ENCODE results near the gene RPL27.

The RPL27 gene

GRCh38 chr17:43020789-43021740 lies 22.8 kb downstream of the RPL27 start:
- no peak for DNase-seq (ENCODE audit: low spot score)

- DNase-seq (ENCODE audit: low spot score) = peak; percentile 50
Observed at GRCh38 chr17:43021741-43022512, 23.7 kb downstream of the RPL27 start, which contains the start of gene VAT1. TSS of gene VAT1 (minus strand) at chr17:43022385. CDS start at chr17:43022322, 63 bp downstream.

- DNase-seq (ENCODE audit: low spot score) = peak; percentile 82
Observed at GRCh38 chr17:43024407-43025289, 26.4 kb downstream of the RPL27 start, which contains the start of gene RND2. TSS of gene RND2 (plus strand) at chr17:43025231. CDS start at chr17:43025348, 117 bp downstream.

GRCh38 chr17:43025290-43025657 lies 27.1 kb downstream of the RPL27 start:
- DNase-seq (ENCODE audit: low spot score) = no peak

- DNase-seq (ENCODE audit: low spot score) = no peak
Observed at GRCh38 chr17:43025766-43026537, 27.7 kb downstream of the RPL27 start.

GRCh38 chr17:43026595-43026994 lies 28.4 kb downstream of the RPL27 start:
- no peak for DNase-seq (ENCODE audit: low spot score)

GRCh38 chr17:43027091-43028032 lies 29.1 kb downstream of the RPL27 start:
- no peak for DNase-seq (ENCODE audit: low spot score)

- no peak for DNase-seq (ENCODE audit: low spot score)
Observed at GRCh38 chr17:43028221-43028861, 30.1 kb downstream of the RPL27 start.

- DNase-seq (ENCODE audit: low spot score) = no peak
Observed at GRCh38 chr17:43030137-43030767, 32.0 kb downstream of the RPL27 start.

- no peak for DNase-seq (ENCODE audit: low spot score)
Observed at GRCh38 chr17:43031666-43032065, 33.4 kb downstream of the RPL27 start.

GRCh38 chr17:43033948-43034881 lies 36.0 kb downstream of the RPL27 start:
- DNase-seq (ENCODE audit: low spot score) = no peak

GRCh38 chr17:43034894-43035293 lies 36.7 kb downstream of the RPL27 start:
- no peak for DNase-seq (ENCODE audit: low spot score)

- DNase-seq (ENCODE audit: low spot score) = no peak
Observed at GRCh38 chr17:43039646-43040045, 41.4 kb downstream of the RPL27 start.

GRCh38 chr17:43040655-43041054 lies 42.4 kb downstream of the RPL27 start:
- DNase-seq (ENCODE audit: low spot score) = no peak

- no peak for DNase-seq (ENCODE audit: low spot score)
Observed at GRCh38 chr17:43042025-43042628, 43.9 kb downstream of the RPL27 start.

- DNase-seq (ENCODE audit: low spot score) = no peak
Observed at GRCh38 chr17:43043307-43043706, 45.1 kb downstream of the RPL27 start.

GRCh38 chr17:43044024-43044423 lies 45.8 kb downstream of the RPL27 start:
- no peak for DNase-seq (ENCODE audit: low spot score)

All from CD4-positive, alpha-beta T cell treated with Interleukin-15 for 4 hours (primary cell).